ENCODE measurements around the gene PDE4B. TPM values are rescaled to one million over a fixed set of nuclear protein-coding genes. Genes with fewer than 3 reads are reported as not detected.

PDE4B gene
- total and polyA plus RNA-seq, 2 of the 13 experiments (the other 11 are each of a cell fraction or from before 2014, with no cell fraction given): not detected

DNA sequence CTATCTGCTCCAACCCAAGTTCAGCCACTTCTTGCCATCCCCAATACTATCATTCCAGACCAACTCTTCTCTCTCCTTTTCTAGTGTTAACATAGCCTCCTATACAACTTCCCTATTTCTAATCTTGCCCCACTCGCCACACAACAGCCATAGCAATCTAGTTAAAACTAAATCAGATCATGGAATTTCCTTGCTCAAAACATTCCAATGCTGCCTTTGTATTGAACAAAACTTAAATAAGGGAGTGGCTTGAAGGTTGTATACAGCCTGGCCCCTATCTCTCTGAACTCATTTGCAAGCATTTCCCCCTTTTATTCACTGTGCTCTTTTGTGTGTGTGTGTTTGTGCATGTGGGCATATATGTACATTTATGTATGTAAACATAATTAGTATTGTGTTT, 623.2 kb downstream of the PDE4B start:
- 44% methylated on average over 1 of the region's 1 CpG for WGBS (ENCODE audit: low lambda C conversion rate)
- Histone ChIP-seq H3K79me2 (ENCODE audit: insufficient read depth, low read length) (no peaks in the 10 kb centered on the region), H3K27ac (ENCODE audit: extremely low read length, insufficient read depth, low read length) (no peak overlapping the region), H3K36me3 (replicated peaks in 1 of 2; ENCODE audit: control insufficient read depth in 1 of 2, insufficient read depth in 2 of 2, low read length in 2 of 2) (no peaks in the 10 kb centered on the region), H4K20me1 (ENCODE audit: insufficient read depth, low read length) (no peaks in the 10 kb centered on the region), H3K27me3 (ENCODE audit: control insufficient read depth in 1 of 2, insufficient read depth in 2 of 2, low read length in 2 of 2) (no peaks in the 10 kb centered on the region), H3K4me1 (ENCODE audit: insufficient read depth, low read length) (no peaks in the 10 kb centered on the region), H3K9me3 (ENCODE audit: low read length) (peaks cover 31% of the 10 kb centered on the region), H3K9ac (ENCODE audit: insufficient read depth, low read depth, low read length) (no peak overlapping the region), H3K4me3 (replicated peaks in 1 of 3; ENCODE audit: insufficient read depth in 1 of 3, low read depth in 2 of 3, low read length in 3 of 3) (no peak overlapping the region), H3K4me2 (ENCODE audit: low read depth, low read length) (no peak overlapping the region), H2AFZ (ENCODE audit: low read length) (no peak overlapping the region)
- ChIA-PET POLR2A (no interaction called here), CTCF (ENCODE audit: low intra/inter-chr PET ratio, low total read pairs) (no interaction called here)
- DNase-seq (ENCODE audit: low spot score) (no peak), ATAC-seq (no peak), FAIRE-seq (no peak)
- intact Hi-C loops (cut with micrococcal nuclease; ENCODE audit: unreplicated experiment): no loop called here
- BruUV-seq (replicated peaks): no TSS peak
- TF ChIP-seq ZNF777 (CRISPR knock-in tag; IDR thresholded peaks at IDR 0.05) (no peak), ZNF720 (CRISPR knock-in tag; IDR thresholded peaks at IDR 0.05) (no peak), SRY (CRISPR knock-in tag; IDR thresholded peaks at IDR 0.05) (no peak), ATM (IDR thresholded peaks at IDR 0.05; ENCODE audit: borderline replicate concordance) (no peak), MYNN (CRISPR knock-in tag; IDR thresholded peaks at IDR 0.05; ENCODE audit: low read depth) (no peak), SATB2 (CRISPR knock-in tag; IDR thresholded peaks at IDR 0.05) (no peak), PCBP2 (optimal IDR thresholded peaks at IDR 0.05; ENCODE audit: low read depth, low read length, poor library complexity, severe bottlenecking) (no peak), ZNF383 (CRISPR knock-in tag; IDR thresholded peaks at IDR 0.05; ENCODE audit: borderline replicate concordance) (no peak), ZNF580 (CRISPR knock-in tag; IDR thresholded peaks at IDR 0.05; ENCODE audit: borderline replicate concordance, low read depth) (no peak), KLF13 (CRISPR knock-in tag; IDR thresholded peaks at IDR 0.05) (no peak), SPEN (CRISPR knock-in tag; IDR thresholded peaks at IDR 0.05; ENCODE audit: low read depth) (no peak), GATAD1 (CRISPR knock-in tag; IDR thresholded peaks at IDR 0.05) (no peak), TCF7L2 (IDR thresholded peaks at IDR 0.05; ENCODE audit: low read depth, low read length) (no peak), PHF8 (CRISPR knock-in tag; IDR thresholded peaks at IDR 0.05) (no peak), ZNF589 (CRISPR knock-in tag; conservative IDR thresholded peaks at IDR 0.05) (no peak)
- TF ChIP-seq, protein P1, sequence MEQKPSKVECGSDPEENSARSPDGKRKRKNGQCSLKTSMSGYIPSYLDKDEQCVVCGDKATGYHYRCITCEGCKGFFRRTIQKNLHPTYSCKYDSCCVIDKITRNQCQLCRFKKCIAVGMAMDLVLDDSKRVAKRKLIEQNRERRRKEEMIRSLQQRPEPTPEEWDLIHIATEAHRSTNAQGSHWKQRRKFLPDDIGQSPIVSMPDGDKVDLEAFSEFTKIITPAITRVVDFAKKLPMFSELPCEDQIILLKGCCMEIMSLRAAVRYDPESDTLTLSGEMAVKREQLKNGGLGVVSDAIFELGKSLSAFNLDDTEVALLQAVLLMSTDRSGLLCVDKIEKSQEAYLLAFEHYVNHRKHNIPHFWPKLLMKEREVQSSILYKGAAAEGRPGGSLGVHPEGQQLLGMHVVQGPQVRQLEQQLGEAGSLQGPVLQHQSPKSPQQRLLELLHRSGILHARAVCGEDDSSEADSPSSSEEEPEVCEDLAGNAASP (CRISPR knock-in tag; IDR thresholded peaks at IDR 0.05; ENCODE audit: borderline replicate concordance): no peak
- TF ChIP-seq, protein P2, sequence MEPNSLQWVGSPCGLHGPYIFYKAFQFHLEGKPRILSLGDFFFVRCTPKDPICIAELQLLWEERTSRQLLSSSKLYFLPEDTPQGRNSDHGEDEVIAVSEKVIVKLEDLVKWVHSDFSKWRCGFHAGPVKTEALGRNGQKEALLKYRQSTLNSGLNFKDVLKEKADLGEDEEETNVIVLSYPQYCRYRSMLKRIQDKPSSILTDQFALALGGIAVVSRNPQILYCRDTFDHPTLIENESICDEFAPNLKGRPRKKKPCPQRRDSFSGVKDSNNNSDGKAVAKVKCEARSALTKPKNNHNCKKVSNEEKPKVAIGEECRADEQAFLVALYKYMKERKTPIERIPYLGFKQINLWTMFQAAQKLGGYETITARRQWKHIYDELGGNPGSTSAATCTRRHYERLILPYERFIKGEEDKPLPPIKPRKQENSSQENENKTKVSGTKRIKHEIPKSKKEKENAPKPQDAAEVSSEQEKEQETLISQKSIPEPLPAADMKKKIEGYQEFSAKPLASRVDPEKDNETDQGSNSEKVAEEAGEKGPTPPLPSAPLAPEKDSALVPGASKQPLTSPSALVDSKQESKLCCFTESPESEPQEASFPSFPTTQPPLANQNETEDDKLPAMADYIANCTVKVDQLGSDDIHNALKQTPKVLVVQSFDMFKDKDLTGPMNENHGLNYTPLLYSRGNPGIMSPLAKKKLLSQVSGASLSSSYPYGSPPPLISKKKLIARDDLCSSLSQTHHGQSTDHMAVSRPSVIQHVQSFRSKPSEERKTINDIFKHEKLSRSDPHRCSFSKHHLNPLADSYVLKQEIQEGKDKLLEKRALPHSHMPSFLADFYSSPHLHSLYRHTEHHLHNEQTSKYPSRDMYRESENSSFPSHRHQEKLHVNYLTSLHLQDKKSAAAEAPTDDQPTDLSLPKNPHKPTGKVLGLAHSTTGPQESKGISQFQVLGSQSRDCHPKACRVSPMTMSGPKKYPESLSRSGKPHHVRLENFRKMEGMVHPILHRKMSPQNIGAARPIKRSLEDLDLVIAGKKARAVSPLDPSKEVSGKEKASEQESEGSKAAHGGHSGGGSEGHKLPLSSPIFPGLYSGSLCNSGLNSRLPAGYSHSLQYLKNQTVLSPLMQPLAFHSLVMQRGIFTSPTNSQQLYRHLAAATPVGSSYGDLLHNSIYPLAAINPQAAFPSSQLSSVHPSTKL (CRISPR knock-in tag; IDR thresholded peaks at IDR 0.05): no peak
- TF ChIP-seq, protein P3, sequence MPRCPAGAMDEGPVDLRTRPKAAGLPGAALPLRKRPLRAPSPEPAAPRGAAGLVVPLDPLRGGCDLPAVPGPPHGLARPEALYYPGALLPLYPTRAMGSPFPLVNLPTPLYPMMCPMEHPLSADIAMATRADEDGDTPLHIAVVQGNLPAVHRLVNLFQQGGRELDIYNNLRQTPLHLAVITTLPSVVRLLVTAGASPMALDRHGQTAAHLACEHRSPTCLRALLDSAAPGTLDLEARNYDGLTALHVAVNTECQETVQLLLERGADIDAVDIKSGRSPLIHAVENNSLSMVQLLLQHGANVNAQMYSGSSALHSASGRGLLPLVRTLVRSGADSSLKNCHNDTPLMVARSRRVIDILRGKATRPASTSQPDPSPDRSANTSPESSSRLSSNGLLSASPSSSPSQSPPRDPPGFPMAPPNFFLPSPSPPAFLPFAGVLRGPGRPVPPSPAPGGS (CRISPR knock-in tag; IDR thresholded peaks at IDR 0.05): no peak
- in situ Hi-C loops (cut with HindIII; ENCODE audit: extremely low pct_ligation_motif_present, low pct_unique_long_range_greater_than_20kb): no loop called here

Data from HepG2 (cell line).